ENCODE data around the gene KLRG1. TPM values are rescaled to one million over a fixed set of nuclear protein-coding genes. Genes with fewer than 3 reads are reported as not detected.

KLRG1 gene
- total RNA-seq, 4 donors from 2014 or later = 0.26 to 5.1 (median 1.5) TPM; not detected in 1

- H3K9me3 ChIP-seq = peaks cover 0 to 5% of the 10 kb centered on the region in 2 donors
- H3K4me1 ChIP-seq = no peaks in the 10 kb centered on the region
- H3K27ac ChIP-seq = no peak overlapping the region
- no peak for TF ChIP-seq POLR2A (IDR thresholded peaks at IDR 0.05)
- TF ChIP-seq, protein P1, sequence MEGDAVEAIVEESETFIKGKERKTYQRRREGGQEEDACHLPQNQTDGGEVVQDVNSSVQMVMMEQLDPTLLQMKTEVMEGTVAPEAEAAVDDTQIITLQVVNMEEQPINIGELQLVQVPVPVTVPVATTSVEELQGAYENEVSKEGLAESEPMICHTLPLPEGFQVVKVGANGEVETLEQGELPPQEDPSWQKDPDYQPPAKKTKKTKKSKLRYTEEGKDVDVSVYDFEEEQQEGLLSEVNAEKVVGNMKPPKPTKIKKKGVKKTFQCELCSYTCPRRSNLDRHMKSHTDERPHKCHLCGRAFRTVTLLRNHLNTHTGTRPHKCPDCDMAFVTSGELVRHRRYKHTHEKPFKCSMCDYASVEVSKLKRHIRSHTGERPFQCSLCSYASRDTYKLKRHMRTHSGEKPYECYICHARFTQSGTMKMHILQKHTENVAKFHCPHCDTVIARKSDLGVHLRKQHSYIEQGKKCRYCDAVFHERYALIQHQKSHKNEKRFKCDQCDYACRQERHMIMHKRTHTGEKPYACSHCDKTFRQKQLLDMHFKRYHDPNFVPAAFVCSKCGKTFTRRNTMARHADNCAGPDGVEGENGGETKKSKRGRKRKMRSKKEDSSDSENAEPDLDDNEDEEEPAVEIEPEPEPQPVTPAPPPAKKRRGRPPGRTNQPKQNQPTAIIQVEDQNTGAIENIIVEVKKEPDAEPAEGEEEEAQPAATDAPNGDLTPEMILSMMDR (IDR thresholded peaks at IDR 0.05) = no peak
- DNase-seq = no peak
- intact Hi-C loops (cut with DNase I; ENCODE audit: low total_unique reads) = no loop called here
- no peaks in the 10 kb centered on the region for H3K36me3 ChIP-seq
- H3K27me3 ChIP-seq = no peaks in the 10 kb centered on the region
- H3K4me3 ChIP-seq = no peak overlapping the region
These were observed 9.2 kb upstream of the KLRG1 start for GRCh38 chr12:8980137-8980536.

GRCh38 chr12:8985213-8985754, 4.1 kb upstream of the KLRG1 start:
- DNase-seq = no peak
- Histone ChIP-seq H3K27ac (no peak overlapping the region), H3K4me3 (no peak overlapping the region), H3K4me1 (no peaks in the 10 kb centered on the region), H3K9me3 (peaks cover 0 to 5% of the 10 kb centered on the region in 2 donors), H3K36me3 (no peaks in the 10 kb centered on the region), H3K27me3 (no peaks in the 10 kb centered on the region)
- intact Hi-C loops (cut with DNase I; ENCODE audit: low total_unique reads) = no loop called here
- no peak for TF ChIP-seq POLR2A (IDR thresholded peaks at IDR 0.05)
- TF ChIP-seq, protein P1 (IDR thresholded peaks at IDR 0.05) = no peak

- H3K4me3 ChIP-seq = no peak overlapping the region
- TF ChIP-seq, protein P1 (IDR thresholded peaks at IDR 0.05) = no peak
- no peak for TF ChIP-seq POLR2A (IDR thresholded peaks at IDR 0.05)
- no peak overlapping the region for H3K27ac ChIP-seq
- no peak for DNase-seq
- H3K9me3 ChIP-seq = no peaks in the 10 kb centered on the region
- H3K36me3 ChIP-seq = no peaks in the 10 kb centered on the region
- intact Hi-C loops (cut with DNase I; ENCODE audit: low total_unique reads) = no loop called here
- H3K4me1 ChIP-seq = no peaks in the 10 kb centered on the region
- no peaks in the 10 kb centered on the region for H3K27me3 ChIP-seq
These were observed 2.2 kb upstream of the KLRG1 start for GRCh38 chr12:8987163-8987562.

- DNase-seq = no peak
- no peak for TF ChIP-seq POLR2A (IDR thresholded peaks at IDR 0.05)
- TF ChIP-seq, protein P1 (IDR thresholded peaks at IDR 0.05) = no peak
- Histone ChIP-seq H3K27me3 (no peaks in the 10 kb centered on the region), H3K4me1 (no peaks in the 10 kb centered on the region), H3K27ac (no peak overlapping the region), H3K4me3 (no peak overlapping the region), H3K36me3 (no peaks in the 10 kb centered on the region), H3K9me3 (no peaks in the 10 kb centered on the region)
- intact Hi-C loops (cut with DNase I; ENCODE audit: low total_unique reads) = no loop called here
These were observed 1.7 kb upstream of the KLRG1 start for GRCh38 chr12:8987685-8988084.

DNA sequence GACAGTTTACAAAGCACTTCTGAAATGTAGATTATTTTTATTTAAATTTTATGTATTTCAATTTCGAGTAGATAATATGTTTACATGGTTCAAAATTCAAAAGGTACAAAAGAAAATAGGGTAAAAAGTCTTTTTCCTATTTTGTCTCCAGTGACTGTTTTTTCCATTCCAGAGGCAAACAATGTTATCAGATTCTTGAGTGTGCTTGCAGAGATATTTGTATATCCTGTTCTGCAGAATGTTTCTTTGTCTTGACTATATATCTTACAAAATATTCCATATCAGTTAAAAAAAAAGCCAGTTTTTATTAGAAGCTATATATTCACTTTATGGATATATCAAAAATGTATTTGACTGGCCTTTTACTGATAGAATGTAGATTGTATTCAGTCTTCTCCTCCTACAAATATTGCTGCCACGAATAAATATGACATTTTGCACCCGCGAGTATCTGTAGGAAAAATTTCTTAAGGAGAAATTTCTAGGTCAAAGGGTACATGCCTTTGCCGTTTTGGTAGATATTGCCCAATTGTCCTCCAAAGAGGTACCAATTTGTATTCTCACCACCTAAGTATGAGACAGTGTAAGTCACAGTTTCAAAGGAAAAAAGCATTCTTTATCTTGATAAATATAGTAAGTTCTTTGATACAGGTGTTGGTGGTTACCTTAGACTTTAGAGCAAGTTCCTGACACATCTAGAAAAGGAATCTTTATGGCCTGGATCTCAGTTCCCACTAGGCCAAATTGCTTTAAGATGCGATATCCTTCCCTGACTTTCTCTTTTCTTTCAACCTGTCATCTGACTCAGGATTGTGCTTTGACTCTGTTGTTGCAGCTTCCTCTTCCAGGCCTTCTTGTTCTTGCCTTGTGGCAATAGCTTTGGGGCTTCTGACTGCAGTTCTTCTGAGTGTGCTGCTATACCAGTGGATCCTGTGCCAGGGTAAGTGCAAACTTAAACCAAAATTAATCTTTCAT, 2.3 kb downstream of the KLRG1 start:
- intact Hi-C loops (cut with DNase I; ENCODE audit: low total_unique reads) = no loop called here
- Histone ChIP-seq H3K9me3 (no peaks in the 10 kb centered on the region), H3K4me1 (no peaks in the 10 kb centered on the region), H3K27ac (no peak overlapping the region), H3K27me3 (no peaks in the 10 kb centered on the region), H3K36me3 (no peaks in the 10 kb centered on the region), H3K4me3 (no peak overlapping the region)
- no peak for DNase-seq
- TF ChIP-seq, protein P1 (IDR thresholded peaks at IDR 0.05) = no peak
- TF ChIP-seq POLR2A (IDR thresholded peaks at IDR 0.05) = no peak
